HG03045 (cell line): ENCODE results near the gene CACUL1.
"Not testable (repeated sequence)": the region's sequence is repeated elsewhere in the genome, so short reads cannot be mapped to it uniquely, and the experiment has no call there.

Experiments used
- ATAC-seq: cut with Tn5 transposase; IDR thresholded peaks from one replicate; pipeline ENCODE4 v1.9.1; 2021; ENCODE audit warnings: mild to moderate bottlenecking, moderate library complexity; ENCODE audit not compliant: unreplicated experiment

CACUL1 gene

DNA sequence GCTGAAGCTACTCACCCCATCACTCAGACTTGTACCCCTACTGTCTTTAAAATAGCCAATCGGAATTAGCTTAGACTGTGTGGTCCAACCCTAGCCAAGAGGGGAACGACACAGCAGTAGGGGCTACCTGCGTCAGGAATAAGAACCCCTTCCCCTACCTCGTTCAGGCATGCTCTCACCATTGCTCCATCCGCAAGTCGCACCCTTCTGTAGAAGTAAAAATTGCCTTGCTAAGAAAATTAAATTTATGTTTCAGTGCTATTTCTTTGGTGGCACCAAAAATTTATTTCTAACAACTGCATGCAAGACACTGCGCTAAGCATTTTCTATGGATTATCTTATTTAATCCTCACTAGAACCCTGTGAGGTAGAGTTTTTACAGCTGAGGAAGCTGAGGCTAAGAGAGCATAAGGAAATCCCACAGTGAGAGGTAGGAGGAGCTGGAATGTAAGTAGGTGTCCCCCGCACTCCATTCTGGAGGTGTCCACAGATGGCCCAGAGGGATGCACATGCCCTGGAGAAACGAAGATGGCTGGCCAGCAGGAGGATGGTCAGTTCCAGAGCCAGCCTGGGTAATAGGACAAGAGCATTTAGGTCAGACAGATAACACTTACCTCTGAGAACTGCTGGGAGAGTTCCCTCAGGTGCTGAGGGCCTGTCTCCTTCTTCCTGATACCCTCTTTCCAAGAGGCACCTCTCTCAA, 15.3 kb upstream of the CACUL1 start:
- ATAC-seq, result no peak

DNA sequence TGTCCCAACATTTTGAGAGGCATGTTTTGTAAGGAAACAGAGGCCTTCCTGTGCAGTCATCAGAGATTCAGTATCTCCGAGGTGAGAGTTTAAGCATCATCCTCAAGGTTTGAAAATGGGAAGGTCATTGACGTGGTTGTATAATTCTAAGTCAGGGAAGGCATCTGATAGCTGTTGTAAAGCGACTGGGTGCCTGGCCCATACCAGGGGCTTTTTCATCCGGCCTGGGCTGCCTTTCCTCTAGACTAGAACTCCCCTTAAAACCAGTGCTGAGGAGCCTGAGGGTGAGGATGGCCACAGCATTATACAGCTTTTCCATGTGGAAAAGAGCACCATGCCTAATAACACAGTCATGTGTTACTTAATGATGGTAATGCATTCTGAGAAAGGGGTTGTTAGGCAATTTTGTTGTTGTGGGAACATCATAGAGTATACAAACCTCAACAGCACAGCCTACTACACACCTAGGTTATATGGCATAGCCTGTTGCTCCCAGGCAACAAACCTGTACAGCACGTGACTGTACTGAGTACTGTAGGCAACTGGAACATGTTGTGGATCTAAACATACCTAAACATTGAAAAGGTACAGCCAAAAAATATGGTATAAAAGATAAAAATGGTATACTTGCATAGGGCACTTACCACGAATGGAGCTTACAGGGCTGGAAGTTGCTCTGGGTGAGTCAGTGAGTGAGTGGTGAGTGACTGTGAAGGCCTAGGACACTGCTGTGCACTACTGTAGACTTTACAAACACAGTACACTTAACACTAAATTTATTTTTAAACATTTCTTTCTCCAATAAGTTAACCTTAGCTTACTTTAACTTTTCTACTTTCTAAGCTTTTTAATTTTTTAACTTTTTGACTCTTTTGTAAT, 13.5 kb upstream of the CACUL1 start:
- ATAC-seq, result no peak

DNA sequence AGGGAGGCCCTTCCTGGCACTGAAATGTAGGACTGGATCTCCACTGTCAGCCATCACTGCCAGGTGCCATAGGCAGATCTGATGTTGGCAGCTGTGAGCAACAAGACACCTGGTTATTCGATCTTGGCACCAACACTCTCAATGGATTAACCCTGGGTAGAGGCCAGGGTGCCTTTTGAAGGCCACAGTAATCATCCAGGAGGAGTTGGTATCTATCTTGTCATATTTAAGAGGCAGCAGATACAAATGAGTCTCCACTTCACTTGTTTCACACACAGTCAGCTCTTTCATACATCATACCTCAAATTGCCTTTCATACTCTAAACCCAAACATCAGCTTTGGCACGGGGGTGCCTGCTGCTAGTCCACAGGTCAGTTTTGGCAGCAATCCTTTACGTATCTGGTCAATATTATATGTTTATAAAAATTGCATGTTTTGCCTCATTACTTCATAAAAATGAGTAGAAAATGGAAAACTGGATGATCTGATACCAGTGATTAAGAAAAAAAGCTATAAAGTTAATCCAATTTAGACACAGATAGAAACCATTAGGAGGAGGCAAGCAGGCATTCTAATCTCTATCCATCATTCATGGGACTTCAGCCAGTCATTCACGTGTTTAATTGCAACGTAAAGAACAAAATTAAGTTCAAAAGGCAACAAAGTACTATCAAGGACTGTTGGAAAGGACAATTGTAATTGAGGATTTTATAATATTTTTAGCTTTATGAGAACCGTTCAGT, 12.7 kb upstream of the CACUL1 start:
- ATAC-seq, result no peak

DNA sequence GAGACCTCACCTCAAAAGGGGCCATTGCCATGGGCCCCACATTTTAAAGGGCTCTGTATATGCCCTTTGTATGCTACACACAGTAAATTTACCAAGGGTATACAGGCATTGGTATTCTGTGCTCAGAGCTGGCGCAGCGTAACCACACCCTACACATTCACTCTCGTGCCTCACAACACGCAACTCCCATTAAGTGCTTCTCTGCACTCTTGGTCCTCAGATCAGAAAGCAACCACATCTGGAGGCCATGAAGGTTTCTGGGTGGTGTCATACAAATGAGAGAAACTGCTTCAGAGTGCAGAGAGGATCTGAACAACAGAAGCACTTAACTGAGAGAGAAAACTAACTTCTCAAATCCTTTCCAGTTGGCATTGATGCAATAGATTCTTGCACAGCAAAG, 9.4 kb upstream of the CACUL1 start:
- ATAC-seq, result no peak

DNA sequence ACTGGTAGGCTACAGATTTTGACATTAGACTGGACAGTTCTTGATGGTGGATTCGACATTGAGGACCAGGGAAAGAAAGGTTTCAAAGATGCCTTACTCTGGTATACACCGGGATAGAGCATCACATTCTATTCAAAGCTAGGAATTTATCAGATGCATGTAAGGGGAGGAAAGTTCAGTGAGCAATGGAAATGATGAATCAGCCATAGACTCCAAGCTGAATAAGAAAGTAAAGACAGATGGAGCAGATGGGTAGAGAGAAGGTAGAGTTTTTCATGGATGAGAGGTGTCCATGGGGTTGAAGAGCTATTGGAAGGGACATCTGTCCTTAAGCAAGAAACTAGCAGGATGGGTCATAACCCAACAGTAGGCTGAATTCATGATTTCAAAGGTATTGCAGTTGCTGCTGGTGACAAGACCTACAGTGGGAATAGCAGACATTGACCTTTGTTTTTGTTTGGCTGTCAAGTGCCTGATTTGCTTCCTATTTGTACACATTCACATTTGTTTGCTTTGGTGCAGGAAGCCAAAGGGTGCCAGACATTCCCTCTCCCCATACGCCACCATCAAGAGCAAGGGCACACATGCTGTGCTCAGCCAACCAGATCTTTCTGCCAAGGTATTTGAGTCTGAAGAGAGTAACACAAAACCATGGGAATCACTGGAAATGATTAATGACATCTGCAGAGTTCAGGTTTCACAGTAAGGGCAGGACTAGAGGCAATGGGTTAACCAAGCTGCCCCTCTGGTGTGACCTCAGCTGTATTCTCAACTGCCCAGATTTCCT, 8.6 kb upstream of the CACUL1 start:
- no peak for ATAC-seq

DNA sequence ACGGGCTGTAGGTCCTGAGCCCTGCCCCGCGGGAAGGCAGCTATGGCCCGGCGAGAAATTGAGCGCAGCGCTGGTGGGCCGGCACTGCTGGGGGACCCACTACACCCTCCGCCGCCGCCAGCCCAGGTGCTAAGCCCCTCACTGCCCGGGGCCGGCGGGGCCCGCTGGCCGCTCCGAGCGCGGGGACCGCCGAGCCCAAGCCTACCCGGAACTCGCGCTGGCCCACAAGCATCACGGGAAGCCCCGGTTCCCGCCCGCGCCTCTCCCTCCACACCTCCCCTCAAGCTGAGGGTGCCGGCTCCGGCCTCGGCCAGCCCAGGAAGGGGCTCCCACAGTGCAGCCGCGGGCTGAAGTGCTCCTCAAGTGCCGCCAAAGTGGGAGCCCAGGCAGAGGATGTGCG, 5.5 kb upstream of the CACUL1 start:
- ATAC-seq, result no peak

DNA sequence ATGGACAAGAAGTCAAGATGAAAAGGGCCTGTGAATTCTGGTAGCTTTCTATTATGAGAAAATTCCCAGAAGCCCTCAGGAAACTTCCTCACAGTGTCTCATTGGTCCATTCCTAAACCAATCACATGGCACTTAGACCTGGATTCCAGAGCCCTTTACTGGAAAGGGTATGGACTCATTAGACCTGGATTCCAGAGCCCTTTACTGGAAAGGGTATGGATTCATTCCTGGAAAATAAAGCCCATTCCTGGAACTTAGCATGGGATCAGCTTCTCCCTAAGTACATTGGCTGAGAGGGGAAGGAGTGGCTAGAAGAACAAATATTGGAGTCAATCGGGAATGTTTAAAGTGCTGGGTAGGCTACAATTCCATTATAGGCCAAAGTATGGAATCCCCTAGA, 3.7 kb upstream of the CACUL1 start:
- no peak for ATAC-seq

DNA sequence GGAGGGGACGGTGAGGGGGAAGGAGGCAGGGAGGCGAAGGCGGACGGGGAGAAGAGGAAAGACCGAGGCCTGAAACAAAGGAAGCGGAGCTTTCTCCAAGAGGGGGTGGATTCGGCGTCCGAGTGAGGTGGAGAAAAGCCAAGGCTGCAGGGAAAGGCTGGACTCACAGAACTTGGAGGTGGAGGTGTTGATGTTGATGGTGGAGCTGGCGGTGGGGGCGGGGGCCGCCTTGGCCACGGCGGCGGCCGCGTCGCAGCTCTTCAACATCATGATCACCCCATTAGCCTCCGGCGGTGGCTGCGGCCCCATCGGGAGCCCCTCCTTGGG, 578 bp downstream of the CACUL1 start:
- ATAC-seq, result peak; percentile 15

DNA sequence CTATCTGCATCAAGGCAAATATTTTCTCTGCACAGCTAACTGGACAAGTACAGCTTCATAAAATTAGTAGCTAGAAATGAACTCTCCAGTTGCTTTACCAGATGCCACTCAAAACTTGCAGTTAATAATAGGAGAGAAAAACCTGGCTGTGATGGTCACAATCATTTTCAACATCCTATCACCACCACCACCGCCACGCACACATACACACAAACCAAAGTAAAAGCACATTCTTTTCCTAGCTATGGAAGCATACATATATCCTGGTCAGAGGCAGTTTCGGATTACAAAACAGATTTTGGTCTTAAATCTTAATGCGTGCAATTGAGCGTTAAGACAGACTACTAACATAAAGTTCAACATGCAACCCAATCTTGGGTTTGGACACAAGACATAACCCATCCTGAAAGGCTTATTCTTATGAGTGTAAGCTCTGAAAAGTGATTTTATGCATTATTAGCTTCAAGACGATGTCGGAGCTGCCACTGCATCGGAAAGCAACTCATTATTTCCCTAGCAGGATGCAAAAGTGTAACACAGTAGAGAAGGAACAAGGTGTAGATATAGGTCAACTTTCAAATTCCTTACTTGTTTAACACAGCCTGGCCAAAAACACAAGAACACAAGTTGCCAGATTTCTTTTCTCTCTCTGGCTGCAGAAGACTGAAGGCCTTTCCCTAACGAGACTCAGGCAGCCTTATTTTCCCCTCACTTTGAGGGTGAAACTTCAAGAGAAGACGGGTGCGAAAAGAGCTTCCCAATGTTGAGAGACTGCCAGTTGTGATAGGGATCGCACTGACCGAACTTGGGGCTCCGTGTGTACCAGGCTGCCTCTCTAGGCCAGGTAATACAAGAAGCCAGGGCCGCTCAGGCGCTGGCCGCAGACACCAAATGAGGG, 1.2 kb downstream of the CACUL1 start:
- ATAC-seq, result peak; percentile 6

DNA sequence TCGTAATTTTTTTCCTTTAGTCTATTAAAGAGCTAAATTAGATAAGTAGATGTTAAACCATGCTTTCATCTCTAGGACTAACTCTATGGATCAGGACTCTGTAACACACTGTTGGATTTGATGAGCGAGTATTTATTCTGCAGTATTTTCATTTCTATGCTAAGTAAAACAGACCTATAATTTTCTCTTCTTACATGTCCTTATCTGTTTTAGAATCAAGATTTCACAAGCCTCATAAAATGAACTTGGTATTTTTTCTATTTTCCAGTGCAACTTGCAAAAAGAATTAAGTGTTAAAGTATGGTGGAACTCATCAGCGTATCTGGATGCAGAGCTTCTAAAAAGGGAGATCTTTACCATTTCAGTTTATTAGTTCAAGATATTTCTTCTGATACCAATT, 2.4 kb downstream of the CACUL1 start:
- ATAC-seq, result no peak

DNA sequence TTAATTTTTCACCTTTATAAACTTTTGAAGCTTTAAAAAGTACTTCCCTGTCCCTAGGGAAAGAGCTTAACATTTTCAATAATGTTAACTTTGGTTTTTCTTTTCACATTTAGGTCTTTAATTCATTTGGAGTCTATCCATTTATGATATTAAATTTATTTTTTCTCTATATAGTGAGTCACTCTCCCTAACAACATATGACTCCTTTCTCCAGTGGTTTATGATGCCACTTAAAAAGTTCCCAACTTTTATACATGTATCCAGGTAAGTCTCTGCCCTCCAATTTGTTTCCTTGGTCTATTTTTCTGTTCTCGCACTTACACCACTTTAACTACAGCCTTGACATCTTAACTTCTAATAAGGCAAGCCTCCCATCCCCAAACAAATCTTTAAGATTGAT, 3.5 kb downstream of the CACUL1 start:
- ATAC-seq, result no peak

DNA sequence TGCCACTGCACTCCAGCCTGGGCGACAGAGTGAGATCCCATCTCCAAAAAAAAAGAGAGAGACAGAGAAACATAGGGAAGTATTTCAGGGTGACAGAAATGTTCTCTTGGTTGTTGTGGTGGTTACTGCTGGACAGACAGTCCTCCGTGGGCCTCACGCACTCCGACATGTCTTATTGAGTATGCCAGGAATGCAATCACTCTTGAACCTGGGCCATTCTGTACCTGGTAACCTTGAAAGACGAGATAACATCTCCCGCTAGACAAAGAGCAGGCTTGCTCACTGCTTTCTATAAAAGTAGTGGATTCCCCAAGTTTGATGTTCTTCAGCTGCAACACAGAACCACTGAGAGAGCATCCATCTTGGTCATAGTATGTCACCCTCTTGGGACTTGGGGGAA, 6.7 kb downstream of the CACUL1 start:
- no peak for ATAC-seq

DNA sequence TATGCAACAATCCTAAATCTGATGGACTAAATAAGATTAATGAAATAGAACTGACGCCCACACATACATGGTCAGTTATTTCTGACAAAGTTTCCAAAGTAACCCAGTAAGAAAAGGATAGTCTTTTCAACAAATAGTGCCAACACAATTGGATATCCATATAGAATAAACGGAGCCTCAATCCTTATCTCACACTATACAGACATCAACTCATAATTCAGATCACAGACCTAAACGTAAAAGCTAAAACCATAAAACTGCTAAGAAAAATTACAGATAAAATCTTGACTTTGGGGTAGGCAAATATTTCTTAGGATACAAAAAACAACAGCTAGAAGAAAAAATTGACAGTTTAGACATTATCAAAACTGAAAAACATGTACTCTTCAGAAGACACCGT, 8.5 kb downstream of the CACUL1 start:
- ATAC-seq, result no peak

DNA sequence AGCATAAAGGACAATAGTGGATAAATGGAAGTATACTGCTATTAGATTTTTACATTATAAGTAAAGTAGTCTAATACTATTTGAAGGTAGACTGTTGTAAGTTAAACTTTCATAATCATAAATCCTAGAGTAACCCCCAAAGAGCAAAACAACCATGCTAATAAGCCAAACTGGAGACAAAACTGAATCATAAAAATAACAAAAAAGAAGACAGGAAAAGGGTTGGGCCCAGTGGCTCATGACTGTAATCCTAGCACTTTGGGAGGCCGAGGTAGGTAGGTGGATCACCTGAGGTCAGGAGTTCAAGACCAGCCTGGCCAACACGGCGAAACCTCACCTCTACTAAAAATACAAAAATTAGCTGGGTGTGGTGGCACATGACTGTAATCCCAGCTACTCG, 9.7 kb downstream of the CACUL1 start:
- ATAC-seq, result no peak

DNA sequence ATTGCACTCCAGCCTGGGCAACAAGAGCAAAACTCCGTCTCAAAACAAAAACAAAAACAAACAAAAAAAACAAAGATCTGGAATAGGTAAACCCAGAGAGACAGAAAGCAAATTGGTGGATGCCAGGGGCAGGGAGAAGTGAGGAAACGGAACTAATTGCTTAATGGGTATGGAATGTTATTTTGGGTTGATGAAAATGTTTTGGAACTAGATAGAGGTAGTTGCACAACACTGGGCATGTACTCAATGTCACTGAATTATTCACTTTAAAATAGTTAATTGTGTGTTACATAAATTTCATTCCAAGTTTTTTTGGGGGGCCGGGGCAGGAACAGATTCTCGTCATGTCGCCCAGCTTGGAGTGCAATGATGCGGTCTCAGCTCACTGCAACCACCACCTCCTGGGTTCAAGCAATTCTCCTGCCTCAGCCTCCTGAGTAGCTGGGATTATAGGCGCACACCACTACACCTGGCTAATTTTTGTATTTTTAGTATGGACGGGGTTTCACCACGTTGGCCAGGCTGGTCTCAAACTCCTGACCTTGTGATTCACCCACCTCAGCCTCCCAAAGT, 10.3 kb downstream of the CACUL1 start:
- ATAC-seq, result not testable (repeated sequence)

DNA sequence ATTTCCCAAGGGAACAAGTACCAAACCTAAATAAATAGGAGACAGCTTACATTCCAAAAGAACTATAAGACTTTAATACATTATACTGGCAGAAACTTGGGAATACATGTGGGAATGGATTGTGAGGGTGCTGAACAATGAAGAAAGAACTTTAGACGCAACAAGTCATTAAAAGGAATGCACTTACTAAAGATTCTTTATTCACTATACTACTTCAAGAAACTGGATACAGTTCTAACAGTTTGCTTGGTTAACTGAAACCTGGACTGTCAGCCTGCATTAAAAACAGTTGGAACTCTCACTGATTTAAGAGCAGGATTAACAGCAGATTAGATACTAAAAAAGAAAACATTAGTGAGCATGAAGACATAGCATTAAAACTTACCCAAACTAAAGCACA, 12.0 kb downstream of the CACUL1 start:
- no peak for ATAC-seq

DNA sequence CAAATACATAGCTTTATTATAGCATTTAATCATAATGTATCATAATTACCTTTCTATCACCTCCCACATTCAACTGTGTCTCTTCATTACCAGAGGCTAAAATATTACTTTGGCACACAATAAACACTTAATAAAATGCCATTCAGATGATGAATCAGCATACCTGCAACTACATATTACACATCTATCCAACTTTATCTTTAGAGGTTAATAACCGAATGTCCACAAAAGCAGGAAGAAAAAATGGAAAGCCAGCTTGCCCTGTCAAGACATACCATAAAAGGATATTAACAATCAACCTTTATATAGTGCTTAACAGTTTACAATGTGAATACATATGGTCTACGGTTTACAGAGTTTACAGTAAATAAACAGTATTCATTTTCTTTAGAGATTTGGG, 12.7 kb downstream of the CACUL1 start:
- no peak for ATAC-seq

DNA sequence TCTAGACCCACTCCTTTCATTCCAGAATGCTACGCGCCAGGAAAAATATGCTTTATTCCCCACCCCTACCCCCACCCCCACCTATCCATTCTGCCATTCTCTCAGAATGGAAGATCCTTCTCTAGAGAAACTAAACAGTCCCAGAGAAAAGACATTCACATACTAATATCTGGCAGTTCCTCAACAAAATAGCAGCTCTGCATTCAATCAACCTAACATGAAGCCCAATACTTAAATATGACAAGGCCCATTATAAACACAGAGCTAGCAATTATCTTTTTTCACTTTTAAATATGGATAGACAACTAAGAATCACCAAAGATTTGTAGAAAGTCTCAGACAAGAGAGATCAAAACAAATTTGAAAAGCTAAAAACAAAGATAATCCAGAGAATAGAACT, 16.4 kb downstream of the CACUL1 start:
- no peak for ATAC-seq

DNA sequence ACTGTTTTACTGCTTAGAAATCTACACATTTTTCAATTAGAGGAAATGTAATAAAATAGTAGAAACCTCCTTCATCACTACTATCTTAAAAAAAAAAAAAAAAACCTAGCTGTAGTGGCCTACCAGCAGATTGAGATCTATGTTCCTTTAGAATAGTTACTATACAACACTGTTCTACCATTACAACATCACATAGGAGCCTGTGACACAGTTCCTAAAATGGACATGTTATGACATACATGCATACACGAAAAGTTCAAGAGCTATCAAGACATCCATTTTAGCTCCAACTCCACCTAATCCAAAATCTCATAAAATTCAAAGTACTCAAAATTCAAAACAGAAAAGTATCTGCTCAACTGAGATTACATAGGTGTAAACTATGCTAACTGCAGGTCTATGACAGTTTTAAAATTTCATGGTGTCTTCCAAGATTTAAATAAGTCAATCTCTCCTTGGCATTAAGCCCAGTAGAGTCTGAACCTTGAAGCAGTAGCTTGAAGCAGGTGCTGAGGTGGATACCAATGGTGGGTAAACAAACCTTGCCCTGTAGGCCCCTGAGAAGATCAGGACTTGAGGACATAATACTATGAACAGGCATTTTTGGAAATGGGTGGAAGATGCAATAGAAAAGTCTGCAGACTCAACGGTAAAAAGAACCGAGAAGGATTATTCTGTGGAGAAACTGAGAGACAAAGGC, 17.0 kb downstream of the CACUL1 start:
- ATAC-seq, result no peak
